ENCODE results near the gene ITGA11.

ITGA11 gene

GRCh38 chr15:68262514-68263356 lies 169.2 kb downstream of the ITGA11 start:
- TF ChIP-seq CTCF (IDR thresholded peaks at IDR 0.05) = no peak
- Histone ChIP-seq H3K27ac (no peak overlapping the region), H3K4me3 (no peak overlapping the region)
- no peak for DNase-seq (ENCODE audit: low spot score)

- H3K27ac ChIP-seq = no peak overlapping the region
- no peak overlapping the region for H3K4me3 ChIP-seq
- DNase-seq (ENCODE audit: low spot score) = no peak
- no peak for TF ChIP-seq CTCF (IDR thresholded peaks at IDR 0.05)
Observed at GRCh38 chr15:68261980-68262379, 170.0 kb downstream of the ITGA11 start.

GRCh38 chr15:68261241-68261640 lies 170.7 kb downstream of the ITGA11 start:
- no peak for TF ChIP-seq CTCF (IDR thresholded peaks at IDR 0.05)
- Histone ChIP-seq H3K4me3 (no peak overlapping the region), H3K27ac (no peak overlapping the region)
- DNase-seq (ENCODE audit: low spot score) = no peak

- no peak overlapping the region for H3K4me3 ChIP-seq
- no peak for TF ChIP-seq CTCF (IDR thresholded peaks at IDR 0.05)
Observed at GRCh38 chr15:68259883-68260282, 172.1 kb downstream of the ITGA11 start.

GRCh38 chr15:68258692-68259091 lies 173.3 kb downstream of the ITGA11 start:
- H3K4me3 ChIP-seq = no peak overlapping the region
- no peak for DNase-seq (ENCODE audit: low spot score)
- no peak overlapping the region for H3K27ac ChIP-seq
- TF ChIP-seq CTCF (IDR thresholded peaks at IDR 0.05) = no peak

More at GRCh38 chr15:68259883-68260282, 172.1 kb downstream of the ITGA11 start:
- no peak for DNase-seq (ENCODE audit: low spot score)
- H3K27ac ChIP-seq = no peak overlapping the region

- peak; percentile 92 for DNase-seq (ENCODE audit: low spot score)
- TF ChIP-seq CTCF (IDR thresholded peaks at IDR 0.05) = no peak
- Histone ChIP-seq H3K4me3 (peak overlapping the region; percentile 83), H3K27ac (peak overlapping the region; percentile 83 to 95)
Observed at GRCh38 chr15:68256675-68257450, 175.1 kb downstream of the ITGA11 start.
